ENCODE results near the gene MAN2C1. TPM values are rescaled to one million over a fixed set of nuclear protein-coding genes. Genes with fewer than 3 reads are reported as not detected.

The MAN2C1 gene
- total and polyA plus RNA-seq, 12 donors = 86.7 to 371 (median 108) TPM

GRCh38 chr15:75360856-75361255, 7.6 kb downstream of the MAN2C1 start:
- peak in 2 of 8 donors; percentile 6 to 7 for ATAC-seq
- TF ChIP-seq CTCF (IDR thresholded peaks at IDR 0.05) = no peak
- Histone ChIP-seq H3K9me3 (no peaks in the 10 kb centered on the region), H3K4me3 (no peak overlapping the region), H3K27me3 (no peaks in the 10 kb centered on the region), H3K27ac (no peak overlapping the region), H3K36me3 (peaks cover 0 to 100% (median 72%) of the 10 kb centered on the region in 9 donors), H3K4me1 (no peaks in the 10 kb centered on the region)
- WGBS, 2 donors = 93 to 94% methylated on average over 7 of the region's 7 CpGs
- intact Hi-C loops (cut with DNase I) = loop anchor here in 1 of 10 donors (10.0 kb wide), 1 partner anchor 264 kb away; the partner anchor contains the start of gene SNUPN
- DNase-seq = no peak

GRCh38 chr15:75360391-75360790, 8.0 kb downstream of the MAN2C1 start:
- Histone ChIP-seq H3K36me3 (peaks cover 0 to 100% (median 73%) of the 10 kb centered on the region in 9 donors), H3K27ac (no peak overlapping the region), H3K4me1 (no peaks in the 10 kb centered on the region), H3K4me3 (no peak overlapping the region), H3K27me3 (no peaks in the 10 kb centered on the region), H3K9me3 (no peaks in the 10 kb centered on the region)
- ATAC-seq = no peak
- TF ChIP-seq CTCF (IDR thresholded peaks at IDR 0.05) = no peak
- DNase-seq = no peak
- intact Hi-C loops (cut with DNase I) = loop anchor here in 1 of 10 donors (10.0 kb wide), 1 partner anchor 264 kb away; the partner anchor contains the start of gene SNUPN
- WGBS, 2 donors = 74 to 76% methylated on average over 1 of the region's 1 CpG

- 92 to 93% methylated on average over 15 of the region's 15 CpGs for WGBS, 2 donors
- intact Hi-C loops (cut with DNase I) = loop anchor here in 1 of 10 donors (10.0 kb wide), 1 partner anchor 265 kb away; the partner anchor contains the start of gene SNUPN
- TF ChIP-seq CTCF (IDR thresholded peaks at IDR 0.05) = no peak
These were observed 8.7 kb downstream of the MAN2C1 start for GRCh38 chr15:75359537-75360250.

GRCh38 chr15:75358771-75359536, 9.5 kb downstream of the MAN2C1 start:
- WGBS, 2 donors = 92 to 98% methylated on average over 10 of the region's 10 CpGs
- Histone ChIP-seq H3K4me3 (no peak overlapping the region), H3K36me3 (peaks cover 0 to 100% (median 60%) of the 10 kb centered on the region in 9 donors), H3K9me3 (no peaks in the 10 kb centered on the region), H3K27ac (no peak overlapping the region), H3K27me3 (no peaks in the 10 kb centered on the region), H3K4me1 (no peaks in the 10 kb centered on the region)
- ATAC-seq = no peak
- intact Hi-C loops (cut with DNase I) = no loop called here
- TF ChIP-seq CTCF (IDR thresholded peaks at IDR 0.05) = no peak
- DNase-seq = no peak

More at GRCh38 chr15:75359537-75360250, 8.7 kb downstream of the MAN2C1 start:
- no peaks in the 10 kb centered on the region for H3K27me3 ChIP-seq
- H3K27ac ChIP-seq = no peak overlapping the region
- DNase-seq (no peak), ATAC-seq (no peak)
- H3K4me1 ChIP-seq = no peaks in the 10 kb centered on the region
- no peaks in the 10 kb centered on the region for H3K9me3 ChIP-seq
- H3K4me3 ChIP-seq = no peak overlapping the region
- peaks cover 0 to 100% (median 67%) of the 10 kb centered on the region in 9 donors for H3K36me3 ChIP-seq
